VCaP (cell line): Measurements from ENCODE around the gene CLCNKB.

Source experiments
- H3K27ac ChIP-seq: fragments of 450-650 bp; 2 replicates; pipeline ENCODE4 v1.5.1; 2017
- CTCF ChIP-seq: fragments of 450-650 bp; conservative IDR thresholded peaks from 2 replicates; pipeline ENCODE4 v1.5.1; 2017; ENCODE audit warnings: mild to moderate bottlenecking, moderate library complexity

CLCNKB gene

GRCh38 chr1:16012590-16013219 is 30.9 kb upstream of the CLCNKB start:
- TF ChIP-seq CTCF: 0 out of 2 replicates have a peak, but pooled peaks have one; percentile 5
- H3K27ac ChIP-seq: peak overlapping the region; percentile 47; the same call in 1 of the 2 replicates

GRCh38 chr1:16013220-16013907 is 30.2 kb upstream of the CLCNKB start:
- H3K27ac ChIP-seq: peak overlapping the region; percentile 47
- TF ChIP-seq CTCF: no peak

GRCh38 chr1:16013908-16014258 is 29.7 kb upstream of the CLCNKB start:
- peak overlapping the region; percentile 47 for H3K27ac ChIP-seq
- TF ChIP-seq CTCF: no peak

- no peak for TF ChIP-seq CTCF
- H3K27ac ChIP-seq: no peak overlapping the region; the same call in 1 of the 2 replicates
Measured at GRCh38 chr1:16014509-16015482, 28.8 kb upstream of the CLCNKB start.

GRCh38 chr1:16015491-16015890 is 28.1 kb upstream of the CLCNKB start:
- TF ChIP-seq CTCF: no peak
- H3K27ac ChIP-seq: no peak overlapping the region

GRCh38 chr1:16015960-16016901 is 27.4 kb upstream of the CLCNKB start:
- TF ChIP-seq CTCF: no peak
- H3K27ac ChIP-seq: no peak overlapping the region
